Stimulated activated CD8-positive, alpha-beta memory T cell treated with anti-CD3 and anti-CD28 coated beads, Interleukin-15, amount 100 ng/mL, for 24 hours (primary cell): ENCODE measurements around the gene ARHGAP26.

Experiments
- DNase-seq: peaks from one replicate; pipeline ENCODE4 v3.0.0-alpha.2; 2020; ENCODE audit warnings: low read depth

Gene ARHGAP26

DNA sequence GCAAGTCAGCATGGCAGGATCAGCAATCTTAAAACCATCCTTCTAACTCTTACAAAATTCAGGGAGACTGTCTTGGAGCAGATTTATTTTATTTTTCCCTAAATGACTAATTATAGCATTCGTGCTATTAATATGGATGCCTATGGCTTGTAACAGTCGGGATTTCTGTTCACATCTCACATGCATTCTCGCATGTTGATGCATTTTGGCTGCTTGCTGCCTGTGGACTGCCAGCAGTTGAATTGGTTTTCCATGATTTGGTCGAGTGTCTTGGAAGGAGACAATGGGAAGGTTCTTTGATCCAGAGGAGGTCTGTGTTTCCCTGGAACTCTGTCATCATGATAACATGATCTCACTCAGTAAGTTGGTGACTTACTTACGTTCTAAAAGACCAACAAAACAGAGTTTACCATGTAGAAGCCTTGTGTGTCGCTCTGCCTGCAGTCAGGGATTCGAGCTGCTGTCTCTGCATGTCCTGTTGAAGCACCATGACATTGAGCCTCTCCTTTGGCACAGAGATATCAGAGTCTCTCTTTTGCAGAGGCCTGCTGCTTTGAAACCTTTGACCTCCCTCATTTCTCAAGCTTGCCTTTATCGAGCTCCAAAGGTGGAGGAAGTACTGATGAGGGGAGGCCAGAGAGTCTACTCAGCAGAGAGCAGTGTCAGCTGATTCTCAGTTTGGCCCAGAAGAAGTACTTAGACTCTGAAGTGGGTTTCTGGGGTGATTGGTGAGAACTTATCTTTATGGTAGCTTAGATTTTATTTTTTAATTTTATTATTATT lies 82.4 kb downstream of the ARHGAP26 start:
- DNase-seq, result no peak

DNA sequence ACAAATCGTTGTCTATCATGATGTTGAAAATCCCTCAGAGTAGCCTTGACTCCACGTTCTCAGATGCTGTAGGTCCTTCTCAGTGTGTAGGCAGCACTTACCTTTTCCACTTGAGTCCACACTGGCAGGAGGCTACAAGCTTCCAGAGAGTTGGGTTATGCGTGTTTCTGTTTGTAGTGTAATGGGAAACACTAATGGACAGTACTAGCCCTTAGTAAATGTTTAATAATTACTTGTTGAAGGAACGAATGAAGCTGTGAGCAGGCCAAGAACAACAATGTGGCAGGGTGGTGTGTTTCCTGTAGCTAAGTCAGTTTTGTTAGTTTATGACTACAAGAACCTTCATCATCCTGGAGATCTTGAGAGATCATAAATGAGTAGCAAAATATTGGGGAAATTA lies 83.5 kb downstream of the ARHGAP26 start:
- DNase-seq, result no peak

DNA sequence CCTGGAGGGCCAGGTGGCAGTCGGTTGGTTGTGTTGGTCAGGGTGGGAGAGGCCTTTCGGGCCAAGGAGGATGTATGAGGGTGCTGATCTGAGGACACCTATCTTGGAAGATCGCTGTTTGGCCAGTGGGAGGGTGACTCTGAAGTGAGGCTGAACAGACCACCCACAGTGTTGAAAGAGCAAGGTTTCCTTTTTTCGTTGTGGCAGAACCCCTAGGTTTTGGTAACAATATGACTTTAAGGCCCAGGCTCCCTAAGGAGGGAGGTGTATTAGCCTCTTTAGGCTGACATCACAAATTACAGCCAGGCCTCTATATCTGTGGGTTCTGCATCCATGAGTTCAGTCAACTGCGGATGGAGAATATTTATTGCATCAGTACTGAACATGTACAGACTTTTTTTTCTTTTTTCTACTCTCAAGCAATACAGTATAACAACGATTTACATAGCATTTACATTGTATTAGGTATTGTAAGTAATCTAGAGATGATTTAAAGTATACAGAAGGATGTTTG lies 86.1 kb downstream of the ARHGAP26 start:
- no peak for DNase-seq

DNA sequence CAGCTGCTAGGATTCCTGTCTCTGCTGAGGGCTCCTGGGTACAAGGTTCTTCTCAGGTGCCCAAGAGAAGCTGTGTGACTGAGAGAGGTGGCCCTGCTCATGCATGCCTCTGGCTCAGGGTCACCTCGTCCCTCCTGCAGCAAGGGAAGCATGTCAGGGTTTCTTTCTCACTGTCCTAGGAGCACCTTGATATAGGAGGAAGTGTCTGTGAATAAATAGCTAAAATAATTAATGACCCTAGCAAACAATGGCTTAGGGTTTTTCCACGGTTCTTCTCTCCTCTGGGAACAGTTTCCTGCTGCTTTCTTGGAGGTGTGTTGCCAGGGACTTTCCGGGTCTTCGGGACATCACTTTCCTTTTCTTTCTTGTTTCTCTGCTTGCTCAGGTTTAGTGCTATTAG lies 87.2 kb downstream of the ARHGAP26 start:
- no peak for DNase-seq

DNA sequence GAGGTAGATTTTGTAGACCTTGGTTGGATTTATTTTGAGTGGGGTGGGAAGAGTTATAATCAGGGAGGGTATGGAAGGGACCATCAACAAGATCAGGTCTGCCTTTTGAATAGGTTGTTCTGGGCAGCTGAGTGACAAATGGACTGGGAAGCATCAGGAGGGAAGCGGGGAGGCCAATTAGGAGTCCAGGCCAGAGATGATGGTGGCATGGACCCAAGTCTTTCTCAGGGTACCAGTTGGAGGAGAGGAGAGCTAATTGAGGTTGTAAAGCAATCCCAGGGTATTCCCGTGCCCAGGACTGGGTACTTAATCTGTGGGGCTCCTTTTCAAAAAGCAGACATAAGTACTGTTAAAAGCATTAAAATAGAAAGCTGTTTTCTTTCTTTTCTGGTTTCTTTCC lies 88.9 kb downstream of the ARHGAP26 start:
- DNase-seq, result no peak

DNA sequence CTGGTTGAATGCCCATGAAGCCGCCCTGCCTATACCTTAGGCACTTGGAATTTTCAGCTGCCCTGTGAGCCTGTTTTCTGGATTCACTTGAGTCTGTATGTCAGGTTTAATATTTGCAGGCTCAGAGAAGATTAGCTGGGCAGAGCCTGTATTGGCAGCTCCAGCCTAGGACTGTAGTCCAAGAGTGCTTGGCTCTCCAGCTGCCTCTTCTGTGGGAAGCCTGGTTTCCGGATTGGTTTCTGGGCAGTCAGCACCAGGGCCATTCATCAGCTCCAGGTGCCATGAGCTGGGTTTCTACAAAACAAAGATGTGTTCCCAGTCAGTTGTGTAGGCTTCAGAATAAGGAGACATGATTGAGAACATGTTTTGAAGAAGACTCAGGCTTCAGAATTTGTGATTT lies 90.1 kb downstream of the ARHGAP26 start:
- no peak for DNase-seq

DNA sequence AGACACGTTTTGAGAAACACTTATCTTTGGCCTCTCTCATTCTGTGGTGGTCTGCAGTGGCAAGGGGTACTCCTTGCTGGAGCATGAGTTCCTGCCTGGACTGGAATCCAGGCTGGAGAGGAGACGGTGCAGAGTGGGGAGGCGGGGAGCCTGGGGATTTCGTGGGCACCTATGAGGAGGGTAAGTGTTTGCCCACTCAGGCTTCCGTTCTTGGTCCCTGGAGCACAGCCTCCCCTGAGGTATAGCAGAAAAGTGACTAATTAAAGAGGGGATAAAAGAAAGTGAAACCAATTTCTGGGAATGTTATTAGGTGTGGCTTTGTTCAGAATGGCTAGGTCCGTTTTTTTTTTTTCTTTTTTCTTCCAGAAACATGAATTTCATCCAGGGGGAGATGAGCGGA lies 90.8 kb downstream of the ARHGAP26 start:
- DNase-seq, result no peak

DNA sequence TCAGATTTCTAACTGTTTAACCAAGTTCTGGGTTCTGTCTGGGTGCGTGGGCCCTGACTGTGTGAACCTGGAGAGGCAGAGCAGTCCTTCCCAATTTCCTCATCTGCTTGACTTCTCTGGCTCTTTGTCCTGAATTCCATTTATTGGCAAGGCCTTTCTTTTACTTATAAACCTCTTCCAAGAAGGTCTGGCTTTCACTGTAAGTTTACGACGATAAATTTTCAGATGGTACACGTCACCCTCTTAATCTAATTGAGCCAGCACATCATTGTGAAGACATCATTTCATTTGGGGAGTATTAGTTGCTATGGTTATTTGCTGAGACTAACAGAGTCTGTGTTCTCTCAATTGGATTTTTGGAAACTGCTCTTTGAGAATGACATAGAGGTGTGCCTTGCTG lies 92.4 kb downstream of the ARHGAP26 start:
- no peak for DNase-seq

DNA sequence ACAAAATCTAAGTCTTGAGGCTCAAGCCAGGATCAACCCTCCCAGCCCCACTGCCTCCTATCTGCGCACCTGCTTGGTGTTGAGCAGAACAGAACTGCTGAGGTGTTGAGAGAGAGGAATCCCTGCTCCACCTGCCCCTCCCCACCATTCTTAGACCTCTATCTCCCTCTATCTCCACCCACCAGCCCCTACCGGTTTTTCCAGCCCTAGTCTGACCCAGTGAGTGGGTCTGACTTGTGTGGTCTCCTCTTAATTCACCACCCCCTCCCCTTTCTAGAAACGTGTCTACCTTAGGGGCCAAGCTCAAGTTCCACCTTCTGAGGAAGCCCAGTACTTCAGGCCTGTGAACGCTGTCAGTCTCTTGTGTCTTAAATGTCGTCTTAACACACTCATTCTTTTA lies 93.7 kb downstream of the ARHGAP26 start:
- no peak for DNase-seq

DNA sequence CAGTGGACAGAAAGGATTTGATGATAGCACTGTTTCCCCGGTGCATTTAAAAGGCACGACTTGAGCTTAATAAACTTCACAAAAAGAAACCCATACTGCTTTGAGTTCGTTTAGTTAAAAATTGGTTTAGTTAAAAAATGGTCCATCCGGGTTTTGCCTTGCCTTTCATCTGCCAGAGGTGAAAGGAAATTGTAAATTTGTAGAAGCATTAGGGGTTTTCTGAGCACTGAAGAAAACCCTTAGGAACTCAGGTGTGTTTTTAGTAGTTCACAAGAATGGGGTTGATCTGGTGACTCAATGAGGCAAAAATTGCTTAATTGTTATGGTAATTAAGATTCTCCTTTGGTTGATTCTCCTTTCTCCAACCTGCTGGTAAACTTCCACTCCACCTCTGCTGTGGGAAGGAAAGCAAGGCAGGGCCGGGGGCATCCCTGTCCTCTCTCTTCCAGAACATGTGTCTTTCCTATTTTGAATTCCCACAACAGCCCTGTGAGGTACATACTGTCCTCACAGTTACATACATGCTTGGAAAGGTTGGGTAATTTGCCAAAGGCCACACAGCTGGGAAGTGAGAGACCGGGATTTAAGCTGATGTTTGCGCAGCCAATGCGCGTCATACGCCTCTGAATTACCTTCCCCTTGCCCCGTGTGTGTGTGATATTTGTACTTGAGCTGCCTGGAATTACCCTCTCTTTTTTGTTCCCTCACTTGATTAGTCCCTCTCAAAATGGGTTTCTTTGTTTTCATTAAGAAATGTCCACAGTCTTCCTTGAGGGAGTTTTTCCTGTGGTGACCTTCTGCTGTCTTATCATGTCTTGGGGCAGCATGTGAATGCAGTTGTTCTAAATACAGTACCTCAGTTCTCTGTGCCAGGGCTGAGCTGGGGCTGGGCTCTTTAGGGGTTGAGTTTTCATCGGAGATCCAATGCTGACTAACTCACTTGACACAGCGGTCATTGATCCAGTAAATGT lies 94.4 kb downstream of the ARHGAP26 start:
- DNase-seq, result no peak

DNA sequence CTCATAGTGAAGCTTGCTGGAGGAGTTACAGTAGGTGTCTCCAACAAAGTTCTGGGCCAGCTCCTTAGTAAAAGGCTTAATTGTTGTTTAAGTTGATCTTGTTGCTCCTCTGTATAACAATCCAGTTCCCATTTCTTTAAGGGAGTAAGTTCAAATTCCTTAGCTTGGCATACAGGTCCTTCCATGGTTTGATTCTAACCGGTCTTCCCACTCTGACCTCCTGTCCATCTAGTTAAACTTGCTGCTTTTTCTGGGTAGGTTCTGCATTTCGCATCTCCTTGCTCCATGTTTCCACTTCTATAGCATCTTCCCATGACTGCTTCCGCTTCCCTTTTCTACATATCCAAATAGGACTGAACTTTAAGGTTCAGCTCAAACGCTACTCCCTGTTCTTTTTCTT lies 95.5 kb downstream of the ARHGAP26 start:
- DNase-seq, result no peak

DNA sequence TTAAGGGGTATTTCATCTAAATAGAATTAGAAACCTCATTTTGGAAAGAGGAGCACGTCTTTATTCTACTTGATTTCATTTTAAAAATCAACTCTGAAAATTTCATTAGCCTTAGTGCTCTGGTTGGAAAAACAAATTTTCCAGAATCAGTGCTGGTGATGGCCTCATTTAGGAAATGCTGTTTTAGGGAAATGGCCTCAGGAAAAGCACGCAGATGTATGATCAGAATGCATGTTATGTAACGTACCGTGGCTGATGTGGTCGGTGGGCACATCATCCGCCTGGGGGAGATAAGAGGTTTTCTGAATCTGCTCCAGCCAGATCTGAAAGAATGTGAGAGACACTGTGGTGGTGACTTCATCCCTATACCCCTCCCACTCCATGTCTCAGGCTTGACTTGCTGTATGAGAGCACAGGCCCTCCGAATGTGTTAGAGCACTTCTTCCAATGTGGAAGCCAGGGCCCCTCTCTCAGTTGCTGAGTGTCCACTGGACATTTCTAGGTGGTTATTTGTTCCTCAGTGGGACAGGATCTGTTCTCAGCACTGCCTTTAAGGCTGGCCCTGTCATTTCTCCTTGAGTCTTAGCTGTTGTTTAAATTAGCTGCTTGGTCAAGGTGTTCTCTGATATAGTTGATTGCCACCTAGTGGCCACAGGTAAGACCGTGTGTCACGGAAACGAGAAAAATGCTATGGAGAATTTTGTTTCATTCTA lies 96.5 kb downstream of the ARHGAP26 start:
- DNase-seq, result no peak

DNA sequence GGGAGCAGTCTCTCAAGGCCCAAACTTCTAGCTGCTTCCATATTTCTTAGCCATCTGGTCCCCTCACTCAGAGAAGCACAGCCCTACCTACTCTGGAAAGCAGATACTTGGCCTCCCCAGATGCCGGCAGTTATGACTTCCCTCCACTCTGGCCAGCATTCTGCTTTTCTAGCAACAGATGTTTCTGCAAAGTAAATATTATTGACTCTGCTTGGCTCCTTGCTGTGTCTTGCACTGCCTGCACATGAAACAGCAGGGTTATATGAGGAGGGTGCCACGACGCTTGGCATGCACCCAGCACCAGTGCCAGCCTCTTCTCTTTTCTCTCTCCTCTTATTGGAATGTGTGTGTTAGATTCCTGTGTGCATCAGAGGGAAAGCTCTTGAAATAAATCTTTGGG lies 99.7 kb downstream of the ARHGAP26 start:
- DNase-seq, result no peak

DNA sequence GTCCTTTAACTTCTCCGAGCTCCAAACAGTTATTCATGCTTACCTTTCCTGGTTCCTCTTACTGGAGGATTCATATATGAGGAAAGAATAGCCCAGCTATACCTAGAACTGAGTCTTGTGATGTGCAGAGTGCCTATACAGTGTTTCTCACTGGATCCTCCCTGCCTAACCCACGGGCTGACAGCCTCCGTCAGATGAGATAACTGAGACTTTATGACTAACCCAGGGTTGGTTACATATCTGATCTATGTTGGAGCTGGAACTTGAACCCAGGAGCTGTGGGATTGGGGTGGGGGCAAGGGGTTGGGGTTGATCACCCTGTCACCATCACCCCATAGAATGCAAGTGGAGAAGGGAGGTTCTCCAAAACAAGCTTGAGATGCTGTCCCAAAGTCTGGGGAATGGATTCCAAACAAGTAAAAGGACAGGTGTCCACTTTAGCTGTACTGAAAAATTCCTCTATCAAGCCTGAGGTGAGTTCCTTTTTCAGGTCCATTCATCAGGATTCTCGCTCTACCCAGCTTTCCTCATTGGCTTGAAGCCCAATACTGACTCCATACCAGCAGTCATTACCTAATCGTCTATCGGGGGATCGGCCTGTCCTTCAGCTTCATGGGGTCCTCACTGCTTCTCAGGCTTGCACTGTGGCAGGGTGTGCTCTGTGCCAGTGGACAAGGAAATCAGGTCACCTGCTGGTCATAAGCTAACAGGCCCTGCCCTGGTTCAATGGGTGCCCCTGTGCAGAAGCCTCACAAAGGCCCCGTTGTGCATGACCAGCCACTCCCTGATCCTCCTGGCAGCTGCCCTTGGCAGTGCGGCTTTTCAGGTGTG lies 100.6 kb downstream of the ARHGAP26 start:
- DNase-seq, result no peak

DNA sequence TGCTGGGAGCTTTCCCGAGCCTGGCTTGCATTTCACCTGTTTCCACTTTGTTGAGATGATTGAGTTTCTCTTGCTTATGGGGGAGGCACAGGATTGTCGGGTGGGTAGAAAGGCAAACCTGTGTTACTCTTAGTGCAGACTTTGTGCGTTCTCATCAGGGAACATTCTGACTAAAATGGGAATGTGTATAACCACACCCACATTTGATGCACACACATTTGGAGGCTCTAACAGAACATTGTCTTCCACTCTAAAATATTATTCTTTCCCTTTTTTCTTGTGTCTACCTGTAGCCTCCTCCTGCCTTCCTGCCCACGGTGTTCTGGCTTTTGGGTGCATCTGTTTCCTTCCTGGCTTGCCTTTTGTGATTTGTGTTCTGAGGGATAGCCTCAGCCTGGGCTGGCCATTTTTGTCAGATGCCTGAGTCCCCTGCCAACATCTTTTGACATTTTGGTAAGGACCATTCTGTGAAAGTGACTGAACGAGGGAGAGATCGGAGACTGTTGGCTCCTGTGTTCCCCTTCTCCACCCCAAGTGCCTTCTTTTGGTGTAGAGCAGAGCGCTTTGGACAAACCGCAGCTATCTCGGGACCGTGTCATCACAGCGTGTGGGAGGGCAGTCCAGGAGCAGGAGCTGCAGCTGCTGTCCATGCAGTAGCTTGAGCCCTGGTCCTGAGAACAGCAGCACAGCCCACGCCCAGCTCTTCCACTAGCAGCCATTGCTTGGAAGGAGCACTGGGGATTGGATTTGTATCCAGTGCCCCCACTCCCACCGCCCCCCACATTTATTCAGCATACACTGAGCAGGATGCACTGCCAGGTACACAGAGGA lies 101.4 kb downstream of the ARHGAP26 start:
- DNase-seq, result no peak

DNA sequence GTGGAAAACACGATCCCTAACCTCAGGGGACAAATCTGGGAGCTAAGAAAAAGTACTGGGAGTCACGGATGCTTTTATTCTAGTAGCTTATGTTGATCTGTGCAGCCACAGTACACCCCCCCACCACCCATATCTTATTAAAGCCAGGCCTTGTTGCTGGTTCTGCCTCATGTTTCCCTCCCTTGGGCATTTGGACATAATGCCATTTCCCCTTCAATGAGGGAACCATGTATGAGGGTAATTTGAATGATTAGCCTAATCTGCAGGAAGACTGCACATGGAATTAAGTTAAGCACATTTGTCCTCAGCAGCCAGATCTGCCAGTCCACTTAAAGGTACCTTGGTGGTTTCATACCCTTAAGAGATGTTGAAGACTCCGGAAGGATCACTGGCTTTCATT lies 102.0 kb downstream of the ARHGAP26 start:
- DNase-seq, result no peak

DNA sequence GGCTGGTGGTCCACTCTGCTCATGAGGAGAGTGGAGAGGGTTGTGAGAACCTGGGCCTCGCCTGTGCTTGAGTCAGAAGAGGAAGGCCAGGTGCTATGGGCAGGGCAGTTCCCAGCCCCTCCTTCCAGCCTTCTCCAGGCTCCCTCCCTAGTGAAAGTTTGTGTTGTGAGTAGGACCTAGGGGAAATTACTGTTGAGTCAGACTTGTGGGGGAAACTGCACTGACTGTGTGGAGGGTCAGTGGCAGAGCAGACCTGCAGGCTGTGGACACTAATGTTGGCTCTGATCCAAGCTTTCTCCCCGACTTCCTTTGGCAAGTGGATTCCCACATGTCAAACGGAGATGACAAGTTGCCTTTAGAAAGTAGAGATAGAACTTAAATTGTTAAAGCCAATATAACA lies 102.6 kb downstream of the ARHGAP26 start:
- no peak for DNase-seq

DNA sequence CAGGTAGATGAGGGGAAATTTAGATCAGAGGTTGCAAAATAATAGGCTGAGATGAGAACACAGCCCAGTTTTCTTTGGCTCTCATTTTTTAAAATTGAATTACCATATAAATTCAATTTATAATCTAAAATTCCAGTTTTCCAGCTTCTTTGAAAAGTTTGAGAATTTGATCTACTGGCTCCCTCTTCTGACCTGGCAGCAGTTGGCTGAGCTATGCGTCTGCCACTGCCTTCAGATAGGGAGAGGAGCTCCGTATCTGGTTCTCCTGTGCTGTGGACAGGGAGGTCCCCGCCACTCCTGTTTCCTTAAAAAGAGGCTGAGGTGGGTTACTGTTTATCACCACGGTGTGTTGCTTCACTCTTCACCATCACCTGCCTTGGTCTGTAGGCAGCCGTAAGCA lies 103.7 kb downstream of the ARHGAP26 start:
- no peak for DNase-seq

DNA sequence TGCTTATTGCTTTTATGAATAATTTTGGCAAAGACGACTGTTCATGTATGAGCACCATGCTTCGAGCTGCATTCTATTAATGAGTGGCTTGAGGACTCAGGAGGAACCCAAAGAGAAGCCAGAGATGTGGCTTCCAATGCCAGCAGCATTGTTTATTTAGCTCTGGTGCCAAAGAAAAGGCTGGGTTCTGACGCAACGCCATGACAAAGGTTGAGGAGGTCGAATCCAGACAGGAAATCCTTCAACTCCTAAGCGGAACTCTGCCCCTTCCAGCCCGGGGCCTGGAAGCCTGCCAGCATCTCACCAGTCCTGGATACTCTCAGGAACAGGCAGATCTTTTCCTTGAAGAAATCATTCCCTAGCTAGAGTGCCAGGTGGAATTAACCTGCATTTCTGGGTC lies 104.4 kb downstream of the ARHGAP26 start:
- no peak for DNase-seq

DNA sequence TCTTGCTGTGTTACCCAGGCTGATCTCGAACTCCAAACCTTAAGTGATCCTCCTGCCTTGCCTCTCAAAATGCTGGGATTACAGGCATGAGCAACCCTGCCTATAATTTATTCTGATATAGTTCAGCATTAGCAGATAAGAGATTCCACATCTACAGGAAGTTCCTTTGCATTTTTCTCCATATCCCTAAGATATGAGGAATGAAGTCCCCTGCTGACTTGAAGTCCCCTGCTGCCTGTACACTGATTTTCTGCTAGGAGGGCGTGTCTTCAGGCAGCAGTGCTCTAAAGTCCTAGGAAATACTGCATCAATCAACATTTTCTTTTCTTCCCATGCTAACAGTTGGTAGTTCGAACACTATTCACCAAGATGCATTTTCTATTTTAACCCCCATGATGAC lies 105.8 kb downstream of the ARHGAP26 start:
- DNase-seq, result no peak

DNA sequence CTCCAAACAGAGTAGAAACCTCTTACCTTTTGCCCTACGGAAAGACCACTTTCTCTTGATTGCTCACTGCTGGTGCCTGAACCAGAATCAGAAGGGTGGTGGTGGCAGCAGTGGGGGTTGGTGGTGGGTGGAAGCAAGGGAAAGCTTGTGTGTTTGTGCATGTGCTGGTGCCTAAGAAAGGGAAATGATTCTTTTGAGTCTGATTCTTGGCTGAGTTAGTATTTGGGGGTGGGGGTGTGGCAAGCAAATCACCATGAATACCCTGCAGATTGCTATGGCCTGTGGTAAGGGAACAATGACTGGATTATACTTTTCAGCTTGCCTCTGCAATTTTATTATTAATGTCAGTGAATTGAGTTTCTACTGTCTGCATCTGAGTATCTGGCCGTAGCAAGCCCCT lies 106.6 kb downstream of the ARHGAP26 start:
- no peak for DNase-seq
